Sigmoid colon (tissue), 3 donors: ENCODE results near the gene ABCB8.

ENCODE experiments used
- CTCF ChIP-seq, 4 experiments: fragments of 450-650 bp in 3 of 4; fragments of 200-600 bp in 1 of 4; IDR thresholded peaks; one replicate each; pipeline ENCODE4 v1.5.1; 2016 to 2019; ENCODE audit warnings: antibody characterized with exemption in 4 of 4, mild to moderate bottlenecking in 3 of 4, moderate library complexity in 2 of 4
- POLR2A ChIP-seq, 2 donors: fragments of 450-650 bp; IDR thresholded peaks; one replicate each; pipeline ENCODE4 v1.6.1; 2016; ENCODE audit warnings: antibody characterized with exemption in 2 of 2, mild to moderate bottlenecking in 2 of 2, moderate library complexity in 2 of 2

GRCh38 chr7:150979713-150980390 lies 48.4 kb upstream of the ABCB8 start:
- TF ChIP-seq CTCF (IDR thresholded peaks at IDR 0.05) = no peak
- TF ChIP-seq POLR2A (IDR thresholded peaks at IDR 0.05) = no peak
